ENCODE data around the gene PALLD.

The PALLD gene

DNA sequence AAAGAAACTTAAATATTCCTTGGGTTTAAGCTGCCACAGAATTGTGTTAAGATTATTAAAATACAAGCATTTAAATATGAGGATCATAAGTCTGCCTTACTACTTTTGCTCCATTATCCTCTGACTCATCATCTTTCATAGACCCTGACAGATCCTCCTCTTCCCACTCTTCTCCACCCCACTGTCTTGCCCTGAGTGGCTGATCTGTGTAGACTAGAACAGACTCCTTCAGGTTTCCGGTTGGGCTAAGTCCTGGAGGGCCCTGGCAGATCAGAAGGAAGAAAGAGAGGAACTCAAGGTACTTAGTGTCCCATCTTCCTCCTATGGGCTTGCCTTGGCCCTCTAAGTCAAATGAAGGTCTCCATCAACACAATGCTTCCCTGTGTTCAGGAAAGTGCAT, 30.7 kb downstream of the PALLD start:
- TF ChIP-seq, protein P1, sequence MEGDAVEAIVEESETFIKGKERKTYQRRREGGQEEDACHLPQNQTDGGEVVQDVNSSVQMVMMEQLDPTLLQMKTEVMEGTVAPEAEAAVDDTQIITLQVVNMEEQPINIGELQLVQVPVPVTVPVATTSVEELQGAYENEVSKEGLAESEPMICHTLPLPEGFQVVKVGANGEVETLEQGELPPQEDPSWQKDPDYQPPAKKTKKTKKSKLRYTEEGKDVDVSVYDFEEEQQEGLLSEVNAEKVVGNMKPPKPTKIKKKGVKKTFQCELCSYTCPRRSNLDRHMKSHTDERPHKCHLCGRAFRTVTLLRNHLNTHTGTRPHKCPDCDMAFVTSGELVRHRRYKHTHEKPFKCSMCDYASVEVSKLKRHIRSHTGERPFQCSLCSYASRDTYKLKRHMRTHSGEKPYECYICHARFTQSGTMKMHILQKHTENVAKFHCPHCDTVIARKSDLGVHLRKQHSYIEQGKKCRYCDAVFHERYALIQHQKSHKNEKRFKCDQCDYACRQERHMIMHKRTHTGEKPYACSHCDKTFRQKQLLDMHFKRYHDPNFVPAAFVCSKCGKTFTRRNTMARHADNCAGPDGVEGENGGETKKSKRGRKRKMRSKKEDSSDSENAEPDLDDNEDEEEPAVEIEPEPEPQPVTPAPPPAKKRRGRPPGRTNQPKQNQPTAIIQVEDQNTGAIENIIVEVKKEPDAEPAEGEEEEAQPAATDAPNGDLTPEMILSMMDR (IDR thresholded peaks at IDR 0.05; ENCODE audit: insufficient read depth, missing control alignments), result no peak
- DNase-seq (ENCODE audit: insufficient read length, low spot score), result no peak
- FAIRE-seq, result no peak

DNA sequence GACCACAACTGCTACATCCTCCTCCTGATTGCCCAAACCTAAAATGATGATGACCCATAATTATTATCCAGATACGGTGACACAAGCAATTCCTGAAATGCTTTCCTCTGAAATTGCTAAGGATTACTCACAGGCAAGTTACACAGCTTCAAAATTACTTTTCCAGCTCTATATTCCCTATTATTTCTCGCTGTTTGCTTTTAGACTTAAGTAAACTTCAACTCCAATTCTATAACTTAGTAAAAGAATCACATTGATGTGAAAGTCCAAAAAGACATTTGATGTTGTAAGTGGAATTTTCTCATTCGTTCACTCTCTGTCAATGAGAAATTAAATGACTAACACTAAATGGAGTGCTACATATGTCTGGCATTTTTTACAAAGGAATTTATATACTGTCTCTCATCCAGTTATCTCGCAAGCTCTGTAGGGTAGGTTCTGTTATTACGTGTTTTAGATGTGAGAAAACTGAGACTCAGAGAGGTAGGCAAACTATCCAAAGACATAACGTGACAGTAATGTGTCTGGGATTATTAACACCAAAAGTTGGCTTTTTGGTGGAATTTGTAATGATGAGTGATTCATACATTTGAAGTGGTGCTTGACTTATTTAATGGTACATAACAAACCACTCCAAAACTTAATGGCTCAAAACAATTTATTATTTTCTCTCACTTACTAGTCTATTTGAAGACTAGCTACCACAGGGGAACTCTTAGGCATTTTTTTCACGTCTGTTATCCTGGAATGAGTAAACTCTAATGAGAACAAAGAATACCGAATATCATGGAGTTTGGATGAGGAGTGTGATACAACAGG, 31.5 kb downstream of the PALLD start:
- no peak for DNase-seq (ENCODE audit: insufficient read length, low spot score)
- FAIRE-seq, result no peak
- TF ChIP-seq, protein P1 (IDR thresholded peaks at IDR 0.05; ENCODE audit: insufficient read depth, missing control alignments), result no peak

DNA sequence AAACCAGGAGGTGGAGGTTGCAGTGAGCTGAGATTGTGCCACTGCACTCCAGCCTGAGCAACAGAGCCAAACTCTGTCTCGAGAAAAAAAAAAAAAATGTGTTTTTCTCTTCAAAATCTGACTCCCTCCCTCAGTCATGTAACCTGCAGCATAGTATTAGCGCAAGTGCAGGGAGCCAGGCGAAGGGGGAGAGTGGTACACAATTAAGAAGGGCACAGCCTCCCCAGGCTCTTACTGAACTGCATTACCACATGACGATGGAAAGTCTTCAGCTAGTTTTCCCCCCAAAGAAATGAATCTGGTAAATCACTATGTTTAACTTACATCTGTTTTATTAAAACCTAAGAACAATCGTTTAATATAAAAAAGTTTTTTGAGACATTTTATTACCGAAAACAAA, 32.4 kb downstream of the PALLD start:
- DNase-seq (ENCODE audit: insufficient read length, low spot score), result no peak
- TF ChIP-seq, protein P1 (IDR thresholded peaks at IDR 0.05; ENCODE audit: insufficient read depth, missing control alignments), result no peak
- no peak for FAIRE-seq

DNA sequence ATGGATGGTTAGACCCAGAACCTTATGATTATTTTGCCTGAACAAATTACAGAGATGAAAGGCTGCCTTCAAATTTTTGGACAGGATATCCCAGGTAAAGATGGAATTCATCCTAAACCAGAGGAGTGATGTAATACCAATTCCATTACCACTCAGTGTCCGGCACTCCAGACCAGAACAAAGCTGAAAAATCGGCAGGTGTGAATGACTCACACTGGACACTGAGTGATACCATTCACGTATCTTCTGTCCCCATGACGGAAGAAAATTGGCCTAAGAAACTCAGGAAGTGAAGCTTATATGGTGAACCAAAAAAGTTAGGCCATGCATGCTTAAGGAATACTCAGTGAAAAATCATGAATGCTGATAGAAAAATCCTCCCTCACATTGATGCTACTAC, 34.5 kb downstream of the PALLD start:
- TF ChIP-seq, protein P1 (IDR thresholded peaks at IDR 0.05; ENCODE audit: insufficient read depth, missing control alignments), result no peak
- DNase-seq (ENCODE audit: insufficient read length, low spot score) (no peak), FAIRE-seq (no peak)

DNA sequence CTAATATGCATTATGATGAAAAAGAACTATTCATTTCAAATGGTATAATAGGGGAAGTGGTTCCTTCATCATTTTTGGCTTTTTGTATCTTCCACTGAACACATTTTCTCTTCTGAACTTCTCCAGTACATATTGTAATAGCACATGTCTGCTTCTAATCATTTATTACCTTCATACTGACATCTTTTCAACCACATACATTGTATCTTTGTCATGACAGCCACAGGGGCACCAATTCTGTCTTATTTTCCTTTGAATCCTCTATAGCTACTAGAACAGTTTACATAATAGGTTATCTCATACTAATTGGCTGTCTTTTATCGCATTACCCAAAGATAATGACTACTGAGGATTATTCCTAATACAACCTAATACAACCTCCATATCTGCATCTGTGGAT, 37.7 kb downstream of the PALLD start:
- peak; percentile 91 for FAIRE-seq
- TF ChIP-seq, protein P1 (IDR thresholded peaks at IDR 0.05; ENCODE audit: insufficient read depth, missing control alignments), result no peak
- DNase-seq (ENCODE audit: insufficient read length, low spot score), result no peak

DNA sequence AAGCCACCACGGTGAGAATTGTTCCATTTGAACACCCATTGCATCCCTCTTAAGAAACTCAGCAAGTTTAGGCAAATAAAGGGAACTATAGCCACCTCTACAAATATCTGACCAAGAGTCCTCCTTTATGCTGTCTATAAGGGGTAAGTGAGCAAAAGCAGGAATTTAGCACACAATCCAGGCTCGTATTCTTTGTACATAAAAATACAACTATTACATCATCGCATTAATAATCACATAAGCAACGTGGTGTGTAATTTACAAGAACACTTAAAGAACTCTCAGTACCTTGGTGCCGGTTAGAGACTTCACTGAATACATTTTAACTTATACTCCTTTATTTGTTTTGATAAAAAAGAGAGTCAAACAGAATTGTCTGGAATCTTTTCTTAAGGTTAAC, 38.8 kb downstream of the PALLD start:
- no peak for DNase-seq (ENCODE audit: insufficient read length, low spot score)
- TF ChIP-seq, protein P1 (IDR thresholded peaks at IDR 0.05; ENCODE audit: insufficient read depth, missing control alignments), result no peak
- no peak for FAIRE-seq

DNA sequence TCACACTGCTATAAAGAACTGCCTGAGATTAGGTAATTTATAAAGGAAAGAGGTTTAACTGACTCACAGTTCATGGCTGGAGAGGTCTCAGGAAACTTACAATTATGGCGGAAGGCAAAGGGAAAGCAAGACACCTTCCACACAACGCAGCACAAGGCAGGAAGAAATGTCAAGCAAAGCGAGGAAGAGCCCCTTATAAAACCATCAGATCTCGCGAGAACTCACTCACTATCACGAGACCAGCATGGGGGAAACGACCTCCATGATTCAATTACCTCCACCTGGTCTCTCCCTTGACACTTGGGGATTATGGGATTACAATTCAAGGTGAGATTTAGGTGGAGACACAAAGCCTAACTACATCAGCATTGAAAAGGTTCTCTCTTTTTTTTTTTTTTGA, 39.6 kb downstream of the PALLD start:
- DNase-seq (ENCODE audit: insufficient read length, low spot score) (no peak), FAIRE-seq (no peak)
- TF ChIP-seq, protein P1 (IDR thresholded peaks at IDR 0.05; ENCODE audit: insufficient read depth, missing control alignments), result no peak

Measured in D721Med (cell line).